Measurements from ENCODE around the gene CDC34.

CDC34 gene

DNA sequence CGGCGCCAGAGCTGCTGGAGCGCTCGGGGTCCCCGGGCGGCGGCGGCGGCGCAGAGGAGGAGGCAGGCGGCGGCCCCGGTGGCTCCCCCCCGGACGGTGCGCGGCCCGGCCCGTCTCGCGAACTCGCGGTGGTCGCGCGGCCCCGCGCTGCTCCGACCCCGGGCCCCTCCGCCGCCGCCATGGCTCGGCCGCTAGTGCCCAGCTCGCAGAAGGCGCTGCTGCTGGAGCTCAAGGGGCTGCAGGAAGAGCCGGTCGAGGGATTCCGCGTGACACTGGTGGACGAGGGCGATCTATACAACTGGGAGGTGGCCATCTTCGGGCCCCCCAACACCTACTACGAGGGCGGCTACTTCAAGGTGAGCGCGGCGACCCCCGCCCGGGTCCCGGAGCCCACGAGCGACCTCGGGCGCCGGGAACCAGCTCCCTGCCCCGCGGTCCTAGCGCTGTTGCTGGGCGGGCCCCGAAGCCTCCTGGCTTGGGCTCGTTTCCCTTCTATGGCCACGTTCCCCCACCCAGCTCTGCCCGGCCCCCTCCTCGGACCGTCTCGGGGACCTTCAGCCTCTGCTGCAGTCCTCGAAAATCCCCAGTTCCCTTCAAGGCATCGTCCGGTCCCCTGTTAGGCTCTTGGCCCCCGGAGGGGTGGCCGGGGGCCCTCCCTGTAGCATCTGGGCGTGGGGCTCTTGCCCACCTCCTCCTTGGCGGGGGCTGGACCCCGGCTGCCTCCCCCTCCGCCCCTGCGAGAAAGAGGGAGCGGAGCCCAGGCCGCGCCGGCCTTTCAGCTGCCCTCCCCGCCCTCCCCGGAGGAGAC lies at the start of gene CDC34:
Gene CDC34 (plus strand): TSS at position 8 of the 808 bp plus-strand sequence. CDS start 172 bp downstream, at position 180.
- DNase-seq = no peak

DNA sequence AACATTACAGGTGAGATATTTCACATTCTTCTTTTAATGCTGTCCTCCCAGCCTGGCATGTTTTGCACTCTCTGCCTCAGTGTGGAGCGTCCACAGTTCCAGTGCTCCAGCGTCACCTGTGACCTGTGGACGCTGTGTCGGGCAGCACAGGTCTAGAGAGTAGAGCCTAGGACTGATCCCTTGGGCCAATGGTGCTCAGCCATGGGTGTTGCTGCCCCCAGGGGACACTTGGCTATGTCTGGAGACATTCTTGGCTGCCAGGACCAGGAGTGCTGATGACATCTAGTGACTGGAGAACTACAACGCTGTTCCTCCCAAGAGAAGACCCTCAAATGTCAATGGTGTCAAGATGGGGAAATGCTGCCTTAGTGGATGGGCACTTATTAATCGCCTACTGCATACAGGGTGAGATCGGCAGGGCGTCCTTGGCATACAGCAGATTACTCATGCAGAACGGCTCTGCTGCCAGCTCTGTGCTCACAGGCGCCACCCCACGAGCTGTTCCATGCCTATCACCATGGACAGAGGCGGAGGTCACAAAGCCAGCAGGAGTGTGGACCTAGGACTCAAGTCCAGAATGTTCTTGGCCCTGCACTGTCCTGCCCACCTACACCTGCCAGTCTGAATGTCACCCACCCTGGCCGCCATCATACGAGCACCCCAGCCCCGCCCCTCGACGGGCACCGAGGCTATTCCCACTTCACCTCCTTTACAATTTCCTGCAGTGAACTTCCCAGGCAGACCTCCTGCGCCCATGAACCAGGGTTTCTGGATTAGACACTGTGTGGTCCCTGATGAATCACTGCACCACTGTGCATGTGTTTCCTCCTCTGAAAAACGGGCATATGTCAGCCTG lies 49.1 kb upstream of the CDC34 start:
- DNase-seq = no peak

DNA sequence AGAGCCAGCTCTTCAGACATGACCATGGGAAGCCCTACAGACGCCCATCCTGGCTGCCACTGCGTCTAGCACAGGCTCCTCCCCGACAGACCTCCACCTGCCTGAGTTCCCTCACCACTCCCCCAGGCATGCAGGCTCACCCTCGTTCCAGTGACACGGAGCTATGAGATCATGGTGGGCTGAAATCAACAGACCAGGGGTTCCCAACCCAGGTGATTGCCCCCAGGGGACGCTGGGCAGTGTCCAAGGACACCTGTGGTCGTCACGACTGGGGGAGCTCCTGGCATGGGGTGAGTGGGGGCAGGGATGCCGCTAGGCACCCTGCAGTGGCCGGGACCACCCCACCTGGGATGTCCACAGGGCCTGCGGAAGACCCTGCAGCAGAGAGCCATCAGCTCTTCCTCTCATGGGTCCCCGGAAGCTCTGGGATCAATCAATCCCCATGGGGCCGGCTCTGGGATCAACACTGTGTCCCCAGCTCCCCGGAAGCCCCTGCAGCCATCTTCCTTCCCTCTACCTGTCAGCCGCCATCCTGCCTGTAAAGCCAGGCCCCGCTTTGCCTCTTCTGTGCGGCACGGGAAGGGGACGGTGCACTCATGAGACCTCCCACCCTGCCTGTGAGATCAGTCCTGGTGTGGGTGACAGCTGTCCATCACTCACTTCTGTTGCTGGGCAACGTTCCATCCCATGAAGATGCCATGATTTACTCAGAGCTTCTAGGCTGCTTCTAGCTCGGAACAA lies 48.1 kb upstream of the CDC34 start:
- no peak for DNase-seq

DNA sequence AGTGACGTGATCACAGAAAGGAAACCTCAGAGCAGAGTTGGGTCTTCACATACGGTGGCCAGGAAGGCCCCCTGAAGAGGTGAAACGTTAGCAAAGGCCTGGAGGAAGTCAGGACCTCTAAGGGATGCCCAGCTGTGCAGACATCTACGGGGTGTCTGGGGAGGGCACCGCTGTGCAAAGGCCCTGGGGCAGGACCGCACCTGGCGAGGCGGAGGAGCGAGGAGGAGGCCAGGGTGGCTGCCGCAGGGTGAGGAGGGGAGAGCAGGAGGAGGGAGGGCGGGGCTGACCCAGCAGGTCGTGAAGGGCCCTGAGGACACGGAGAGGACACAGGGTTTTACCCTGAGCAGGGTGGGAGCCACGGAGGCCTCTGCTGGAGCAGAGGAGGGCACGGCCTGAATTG lies 47.1 kb upstream of the CDC34 start:
- DNase-seq = no peak

GRCh38 chr19:485077-485476 lies 46.5 kb upstream of the CDC34 start:
- DNase-seq = no peak

DNA sequence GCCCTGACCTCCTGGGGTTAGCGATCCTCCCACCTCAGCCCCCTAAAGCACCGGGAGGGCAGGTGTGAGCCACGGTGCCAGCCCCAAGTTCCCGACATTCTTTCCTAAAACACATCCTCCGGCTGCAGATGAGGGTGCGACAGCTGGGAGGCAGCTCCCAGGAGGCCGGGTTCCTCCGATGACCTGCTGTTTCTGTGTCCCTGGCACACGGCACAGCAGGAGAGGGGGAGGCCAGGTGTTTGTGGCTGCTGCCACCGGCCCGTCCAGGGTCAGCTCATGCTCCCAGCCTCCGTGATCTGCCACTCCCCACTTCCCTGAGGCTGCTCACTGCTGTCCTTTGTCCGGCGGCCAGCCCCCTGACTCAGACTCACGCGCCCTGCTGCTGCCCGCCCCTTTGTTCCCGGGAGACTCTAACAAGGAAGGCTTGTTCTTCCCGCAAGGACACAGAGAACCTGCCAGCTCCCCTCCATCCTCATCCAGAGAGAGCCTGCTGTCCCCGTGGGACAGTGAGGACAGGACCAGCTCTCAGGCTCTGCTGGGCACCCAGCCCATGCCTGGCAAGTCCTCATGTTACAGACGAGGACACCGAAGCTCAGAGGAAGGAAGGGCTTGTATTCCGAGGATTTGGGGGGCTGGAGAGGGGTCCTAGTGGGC lies 45.9 kb upstream of the CDC34 start:
- DNase-seq = no peak

DNA sequence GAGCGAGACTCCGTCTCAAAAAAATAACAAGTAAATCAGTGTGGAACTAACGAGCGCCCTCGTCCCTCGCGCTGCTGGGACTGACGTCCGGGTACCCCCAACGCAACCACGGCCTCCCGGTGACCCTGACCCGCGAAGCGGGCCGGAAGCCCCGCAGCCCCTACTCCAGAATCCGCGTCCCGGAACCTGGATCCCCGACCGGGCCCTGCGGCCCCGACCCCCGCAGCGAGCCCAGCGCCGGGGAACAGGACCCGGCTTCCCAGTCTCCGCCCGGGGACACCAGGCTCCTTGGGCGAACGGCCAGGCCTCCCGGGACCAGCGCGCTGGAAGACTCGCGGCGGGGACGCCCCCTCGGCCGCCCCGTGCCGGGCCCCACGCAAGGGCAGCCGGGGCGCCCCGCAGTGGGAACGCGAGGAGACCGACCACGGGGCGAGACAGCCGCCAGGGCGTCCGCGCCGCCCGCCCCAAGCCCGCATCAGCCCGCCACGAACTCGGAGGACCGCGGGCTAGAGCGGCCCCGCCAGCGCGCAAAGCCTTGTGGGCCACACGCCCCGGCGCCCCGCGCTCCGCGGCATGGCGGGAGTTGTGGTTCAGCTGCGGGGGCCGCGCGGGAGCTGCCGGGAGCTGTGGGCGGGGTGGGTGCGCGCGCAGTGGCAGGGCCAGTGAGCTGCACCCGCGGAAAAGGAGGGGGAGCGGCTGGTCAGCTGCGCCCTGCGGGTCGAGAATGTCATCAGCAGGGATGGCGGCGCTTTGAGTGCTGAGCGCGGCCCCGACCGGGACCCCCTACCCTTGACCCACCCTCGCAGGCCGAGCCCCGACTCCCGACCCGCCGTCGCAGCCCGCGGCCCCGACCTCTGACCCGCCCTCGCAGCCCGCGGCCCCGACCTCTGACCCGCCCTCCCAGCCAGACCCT lies 42.8 kb upstream of the CDC34 start:
- peak; percentile 89 for DNase-seq

DNA sequence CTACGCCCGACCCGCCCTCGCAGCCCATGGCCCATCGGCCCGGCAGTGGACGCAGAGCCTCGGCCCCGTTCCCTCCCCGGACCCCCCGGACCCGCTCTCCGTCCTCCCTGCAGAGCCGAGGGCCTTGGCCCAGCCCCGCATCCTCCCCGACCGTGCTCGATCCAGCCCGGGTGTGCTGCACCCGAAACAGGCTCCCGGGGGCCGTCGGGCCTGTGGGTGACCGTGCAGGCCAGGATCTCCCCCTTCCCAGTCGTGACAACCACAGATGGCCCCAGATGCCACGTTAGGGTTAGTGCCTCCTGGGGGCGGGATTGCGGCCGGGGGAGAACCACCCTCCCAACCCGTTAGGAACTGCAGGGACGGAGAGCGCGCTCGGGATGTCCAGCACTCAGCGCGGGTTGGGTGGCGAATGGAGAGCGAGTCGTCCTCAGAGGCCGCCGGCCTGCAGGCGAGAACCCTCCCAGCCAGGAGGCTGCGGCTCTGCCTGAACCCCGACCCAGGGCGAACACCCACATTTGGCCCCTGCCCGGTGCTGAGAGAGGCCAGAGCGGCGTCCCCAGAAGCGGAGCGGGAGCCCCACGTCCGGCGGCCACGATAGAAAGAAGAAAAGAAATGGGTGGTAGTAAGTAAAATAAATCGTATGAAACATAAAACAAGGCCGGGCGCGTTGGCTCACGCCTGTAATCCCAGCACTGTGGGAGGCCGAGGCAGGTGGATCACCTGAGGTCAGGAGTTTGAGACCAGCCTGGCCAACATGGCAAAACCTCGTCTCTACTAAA lies 42.0 kb upstream of the CDC34 start:
- DNase-seq = no peak

DNA sequence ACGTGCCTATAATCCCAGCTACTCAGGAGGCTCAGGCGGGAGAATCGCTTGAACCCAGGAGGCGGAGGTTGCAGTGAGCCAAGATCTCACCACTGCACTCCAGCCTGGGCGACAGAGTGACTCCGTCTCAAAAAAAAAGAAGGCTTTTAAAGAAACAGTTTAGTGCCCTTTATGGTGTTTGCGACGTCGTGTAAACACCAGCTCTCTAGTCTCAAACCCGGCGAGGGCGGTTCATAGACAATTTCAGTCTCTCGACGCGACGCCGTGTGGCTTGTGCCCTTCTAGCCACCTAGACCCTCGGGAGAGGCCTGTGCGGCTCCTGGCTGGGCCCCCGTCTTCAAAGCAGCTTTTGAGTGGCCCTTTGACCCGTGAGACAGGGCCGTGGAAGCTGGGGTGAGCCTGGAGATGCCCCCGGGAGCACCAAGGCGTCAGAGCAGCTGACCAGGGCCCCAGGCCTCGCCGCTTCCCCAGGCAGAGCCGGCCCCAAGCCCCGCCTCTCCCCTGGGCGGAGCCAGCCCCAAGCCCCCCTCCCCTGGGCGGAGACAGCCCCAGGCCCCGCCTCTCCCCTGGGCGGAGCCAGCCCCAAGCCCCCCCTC lies 40.3 kb upstream of the CDC34 start:
- DNase-seq = no peak

GRCh38 chr19:492091-492531 lies 39.4 kb upstream of the CDC34 start:
- DNase-seq = no peak

- DNase-seq = no peak
Observed at GRCh38 chr19:493391-494170, 38.0 kb upstream of the CDC34 start.

- DNase-seq = no peak
Observed at GRCh38 chr19:494171-495080, 37.1 kb upstream of the CDC34 start.

DNA sequence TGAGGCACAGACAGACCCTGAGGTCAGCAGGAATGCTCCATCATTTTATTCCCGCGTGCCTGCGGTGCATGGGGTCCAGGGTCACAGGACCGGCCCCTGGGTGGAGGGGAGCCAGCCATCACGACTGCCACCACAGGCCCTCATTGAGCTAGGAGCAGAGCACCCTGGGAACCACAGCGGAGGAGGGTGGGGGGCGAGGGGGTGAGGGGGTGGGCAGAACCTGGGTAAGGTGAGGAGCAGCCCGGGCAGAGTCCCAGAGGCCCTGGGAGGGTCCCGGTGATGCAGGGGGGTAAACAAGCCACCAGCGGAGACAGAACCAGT lies 36.5 kb upstream of the CDC34 start:
- DNase-seq = no peak

DNA sequence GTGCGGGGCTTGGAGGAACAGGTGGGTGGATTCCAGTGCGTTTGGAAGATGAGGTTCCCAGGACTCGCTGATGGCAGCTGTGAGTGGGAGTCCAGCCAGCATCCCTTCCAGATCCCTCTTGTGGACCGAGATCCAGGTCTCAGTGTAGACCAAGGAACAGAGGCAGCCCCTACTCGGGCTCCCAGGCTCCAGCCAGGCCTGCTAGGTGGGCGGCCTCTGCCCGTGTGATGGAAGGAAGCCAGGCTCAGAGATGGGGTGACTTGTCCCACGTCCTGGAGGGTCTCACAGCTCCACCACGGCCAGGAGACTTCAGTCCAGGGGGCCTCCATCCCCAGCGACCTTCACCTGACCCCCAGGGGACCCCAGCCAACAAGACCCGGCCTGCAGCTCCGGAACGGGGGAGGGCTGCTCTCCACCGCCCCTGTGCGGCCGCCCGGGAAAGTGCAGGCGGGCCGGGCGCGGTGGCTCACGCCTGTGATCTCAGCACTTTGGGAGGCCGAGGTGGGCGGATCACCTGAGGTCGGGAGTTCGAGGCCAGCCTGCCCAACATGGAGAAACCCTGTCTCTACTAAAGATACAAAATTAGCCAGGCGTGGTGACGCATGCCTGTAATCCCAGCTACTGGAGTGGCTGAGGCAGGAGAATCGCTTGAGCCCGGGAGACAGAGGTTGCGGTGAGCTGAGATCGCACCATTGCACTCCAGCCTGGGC lies 36.0 kb upstream of the CDC34 start:
- DNase-seq = peak; percentile 19 to 27

DNA sequence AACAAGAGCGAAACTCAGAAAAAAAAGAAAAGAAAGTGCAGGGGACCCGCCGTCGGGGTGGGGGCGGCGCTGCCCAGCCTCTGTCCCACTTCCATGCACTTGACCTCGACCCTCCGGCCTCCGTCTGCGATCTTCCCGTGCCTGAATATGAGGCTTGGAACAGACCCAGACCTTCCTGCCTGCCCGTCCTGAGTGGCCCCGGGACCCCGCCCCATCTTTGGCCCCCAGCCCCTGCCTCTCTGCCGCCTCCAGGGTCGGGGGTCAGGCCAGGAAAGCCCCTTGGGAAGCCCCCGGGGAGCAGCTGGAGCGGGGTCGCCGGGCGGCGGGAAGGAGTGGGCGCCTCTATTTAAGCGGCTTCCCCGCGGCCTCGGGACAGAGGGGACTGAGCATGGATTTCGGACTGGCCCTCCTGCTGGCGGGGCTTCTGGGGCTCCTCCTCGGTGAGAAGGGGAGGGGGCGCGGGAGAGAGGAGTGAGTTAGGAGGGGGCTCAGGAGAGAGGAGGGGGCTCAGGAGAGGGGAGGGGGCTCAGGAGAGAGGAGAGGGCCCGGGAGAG lies 35.4 kb upstream of the CDC34 start, which contains the start of gene MADCAM1:
Gene MADCAM1 (plus strand): TSS at position 375 of the 554 bp plus-strand sequence. CDS start 14 bp downstream, at position 389.
- no peak for DNase-seq

DNA sequence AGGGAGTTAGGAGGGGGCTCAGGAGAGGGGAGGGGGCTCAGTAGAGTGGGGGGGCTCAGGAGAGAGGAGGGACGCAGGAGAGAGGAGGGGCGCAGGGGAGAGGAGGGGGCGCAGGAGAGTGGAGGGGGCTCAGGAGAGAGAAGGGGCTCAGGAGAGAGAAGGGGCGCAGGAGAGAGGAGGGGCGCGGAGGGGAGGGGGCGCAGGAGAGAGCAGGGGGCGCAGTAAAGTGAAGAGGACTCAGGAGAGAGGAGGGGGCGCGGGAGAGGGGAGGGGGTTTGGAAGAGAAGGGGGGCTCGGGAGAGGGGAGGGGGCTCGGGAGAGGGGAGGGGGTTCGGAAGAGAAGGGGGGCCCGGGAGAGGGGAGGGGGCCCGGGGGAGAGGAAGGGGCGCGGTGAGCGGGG lies 34.6 kb upstream of the CDC34 start:
- DNase-seq = no peak

GRCh38 chr19:497491-497868 lies 34.1 kb upstream of the CDC34 start:
- no peak for DNase-seq
